HG03060 (cell line): ENCODE data around the gene BMP6.
A peak's percentile ranks its signal among the peaks of the same experiment; 100 is the strongest.

Source experiments
- ATAC-seq: cut with Tn5 transposase; IDR thresholded peaks from one replicate; pipeline ENCODE4 v1.9.1; 2021; ENCODE audit warnings: low read depth, moderate number of reproducible peaks; ENCODE audit not compliant: unreplicated experiment

Gene BMP6

DNA sequence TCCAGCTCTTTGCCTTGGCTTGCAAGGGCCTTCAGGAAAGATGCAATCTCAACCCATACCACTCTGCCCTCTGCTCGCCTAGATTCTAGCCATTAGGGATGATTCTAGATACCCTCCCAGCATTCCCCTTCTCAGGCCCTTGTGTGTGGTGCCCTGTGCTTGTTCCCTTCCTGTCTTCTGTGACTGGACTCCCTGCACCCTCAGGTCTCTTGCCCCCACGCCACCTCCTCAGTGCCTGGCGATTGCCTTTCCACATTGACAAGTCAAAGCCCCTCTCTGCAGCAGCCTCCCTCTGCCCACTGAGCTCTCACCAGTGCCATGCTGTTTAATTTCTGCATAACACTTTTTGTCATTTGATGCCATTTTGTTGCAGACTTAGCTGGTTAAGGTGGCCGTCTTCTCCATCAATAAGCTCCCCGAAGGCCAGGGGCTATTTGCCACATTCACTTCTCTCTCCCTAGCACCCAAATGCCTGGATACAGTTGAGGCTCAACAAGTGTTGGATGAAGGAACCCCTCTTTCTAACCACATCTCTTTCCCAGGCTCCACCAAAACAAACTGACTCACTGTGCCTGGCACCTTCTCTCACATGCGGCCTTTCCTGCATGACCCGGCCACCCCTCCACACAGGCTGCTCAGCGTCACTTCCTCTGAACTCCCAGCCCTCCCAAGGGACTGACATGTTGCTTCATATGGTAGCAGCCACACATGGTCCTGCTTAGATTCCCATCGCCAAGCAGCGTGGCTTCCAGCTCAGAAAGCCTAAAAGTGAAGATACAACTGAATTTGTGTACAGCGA lies 189.3 kb downstream of the BMP6 start:
- no peak for ATAC-seq

DNA sequence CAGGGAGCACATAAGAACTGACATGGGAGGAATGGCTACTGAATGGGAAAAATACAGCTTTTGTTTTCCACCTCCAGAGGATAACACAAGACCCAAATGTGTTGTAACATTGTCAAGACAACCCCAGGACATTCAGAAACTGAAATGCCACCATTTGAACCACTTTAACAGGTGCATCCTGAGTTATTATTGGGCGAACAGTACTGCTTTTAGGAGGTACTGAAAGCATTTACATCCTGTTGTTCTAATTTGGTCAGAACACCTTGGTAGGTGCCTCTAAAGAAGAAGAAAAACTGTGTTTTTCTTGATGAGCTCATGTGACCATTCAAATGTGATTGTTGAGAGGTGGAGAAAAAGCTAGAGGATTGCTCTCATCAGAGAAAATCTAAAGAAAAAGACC lies 191.1 kb downstream of the BMP6 start:
- peak; percentile 76 for ATAC-seq

DNA sequence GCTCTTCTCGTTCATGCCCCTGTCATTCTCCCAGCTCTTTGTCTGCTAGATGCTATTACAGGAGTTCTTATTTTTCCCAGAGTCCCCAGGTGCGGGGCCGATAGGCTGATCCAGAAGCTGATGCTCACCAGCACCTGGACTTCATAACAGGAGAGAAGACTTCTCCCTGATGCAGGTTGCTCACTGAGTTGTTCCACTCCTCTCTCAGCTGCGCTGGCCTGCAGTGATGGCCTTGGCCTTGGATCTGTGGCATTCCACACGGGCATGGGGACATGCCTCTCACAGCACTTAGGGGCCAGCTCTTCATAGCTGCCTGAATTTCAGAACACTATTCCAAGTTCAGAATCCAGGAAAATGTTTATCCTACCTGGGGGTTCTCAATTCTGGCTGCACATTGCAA lies 191.8 kb downstream of the BMP6 start:
- no peak for ATAC-seq

GRCh38 chr6:7918403-7918802 lies 192.5 kb downstream of the BMP6 start:
- no peak for ATAC-seq

GRCh38 chr6:7919871-7920270 lies 194.0 kb downstream of the BMP6 start:
- ATAC-seq = no peak

GRCh38 chr6:7920425-7920824 lies 194.5 kb downstream of the BMP6 start:
- ATAC-seq = no peak

DNA sequence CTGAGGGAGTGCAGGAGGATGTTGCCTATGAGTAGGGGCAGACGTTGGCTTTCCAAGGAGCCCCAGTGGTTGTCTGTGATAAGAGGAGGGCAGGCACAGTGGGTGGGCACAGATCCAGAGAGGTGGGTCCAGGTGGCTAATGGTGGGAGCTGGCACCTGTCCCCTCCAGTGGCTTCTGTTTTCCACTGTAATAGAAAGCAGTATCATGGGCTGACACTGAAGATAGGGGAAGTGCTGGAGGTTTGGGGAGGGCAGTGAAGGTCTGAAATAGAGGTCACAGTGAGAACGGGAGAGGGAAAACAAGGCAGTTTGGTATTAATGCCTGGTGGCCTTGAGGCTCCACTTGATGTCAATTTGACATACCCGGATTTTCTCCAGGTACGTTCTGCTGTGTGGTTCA lies 195.1 kb downstream of the BMP6 start:
- no peak for ATAC-seq

DNA sequence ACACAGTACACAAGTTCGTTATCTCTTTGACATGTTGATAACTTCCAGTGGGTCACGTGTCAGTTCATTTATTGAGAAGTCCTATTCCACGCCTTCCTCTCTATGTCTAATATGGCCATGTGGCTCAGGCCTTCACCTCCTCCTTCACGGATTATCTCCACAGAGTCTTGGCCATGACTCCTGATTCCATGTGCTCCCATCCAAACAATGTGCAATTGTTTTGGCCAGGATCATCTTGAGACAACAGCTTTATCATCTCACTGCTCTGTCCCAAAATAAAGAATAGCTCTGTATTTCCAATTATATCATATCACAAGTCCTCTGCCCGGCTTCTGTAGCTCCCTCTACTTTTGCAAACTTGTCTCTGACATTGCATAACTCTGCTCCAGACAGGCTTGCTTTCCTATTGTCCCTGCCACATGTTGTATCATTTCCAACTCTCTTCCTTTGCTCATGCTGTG lies 195.8 kb downstream of the BMP6 start:
- ATAC-seq = no peak

GRCh38 chr6:7922596-7922995 lies 196.7 kb downstream of the BMP6 start:
- ATAC-seq = no peak

DNA sequence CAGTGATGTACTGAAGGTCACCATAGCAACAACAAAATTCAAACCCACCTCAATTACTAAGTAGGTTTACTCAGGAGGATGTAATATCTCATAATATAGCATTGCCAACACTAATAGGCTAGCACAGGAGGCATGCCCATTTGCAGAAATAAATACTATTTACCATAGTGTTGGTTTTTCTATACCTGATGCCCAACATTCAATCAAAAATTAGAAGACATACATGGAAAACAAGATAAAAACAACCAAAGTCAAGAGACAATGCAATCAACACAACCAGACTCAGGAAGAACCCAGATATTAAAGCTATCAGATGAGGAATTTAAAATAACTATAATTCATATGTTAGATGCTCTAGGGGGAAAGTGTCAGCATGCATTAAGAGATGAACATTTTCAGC lies 199.0 kb downstream of the BMP6 start:
- no peak for ATAC-seq
